HG03045 (cell line): Measurements from ENCODE around the gene AATF.

Experiments used
- ATAC-seq: cut with Tn5 transposase; IDR thresholded peaks from one replicate; pipeline ENCODE4 v1.9.1; 2021; ENCODE audit warnings: mild to moderate bottlenecking, moderate library complexity; ENCODE audit not compliant: unreplicated experiment

Gene AATF

GRCh38 chr17:36948717-36949460 lies at the start of gene AATF:
Gene AATF, plus strand, starts transcription at chr17:36948954. Its CDS starts 172 bp downstream, at chr17:36949126.
- ATAC-seq = peak; percentile 87

GRCh38 chr17:36899250-36900159 lies 49.2 kb upstream of the AATF start:
- ATAC-seq = no peak

GRCh38 chr17:36900160-36900512 lies 48.6 kb upstream of the AATF start:
- ATAC-seq = no peak

- ATAC-seq = no peak
Observed at GRCh38 chr17:36901506-36901905, 47.2 kb upstream of the AATF start.

GRCh38 chr17:36907407-36907806 lies 41.3 kb upstream of the AATF start:
- ATAC-seq = no peak

GRCh38 chr17:36910513-36910912 lies 38.2 kb upstream of the AATF start:
- ATAC-seq = no peak

GRCh38 chr17:36911001-36911400 lies 37.8 kb upstream of the AATF start:
- no peak for ATAC-seq

- no peak for ATAC-seq
Observed at GRCh38 chr17:36913132-36913531, 35.6 kb upstream of the AATF start.

- no peak for ATAC-seq
Observed at GRCh38 chr17:36918211-36918691, 30.5 kb upstream of the AATF start.

GRCh38 chr17:36919407-36919968 lies 29.3 kb upstream of the AATF start:
- ATAC-seq = no peak

- ATAC-seq = no peak
Observed at GRCh38 chr17:36920032-36921005, 28.4 kb upstream of the AATF start.

GRCh38 chr17:36921095-36921851 lies 27.5 kb upstream of the AATF start:
- no peak for ATAC-seq

GRCh38 chr17:36922175-36922574 lies 26.6 kb upstream of the AATF start:
- no peak for ATAC-seq

GRCh38 chr17:36923814-36924221 lies 24.9 kb upstream of the AATF start:
- no peak for ATAC-seq

GRCh38 chr17:36926226-36926625 lies 22.5 kb upstream of the AATF start:
- no peak for ATAC-seq

GRCh38 chr17:36926701-36927100 lies 22.1 kb upstream of the AATF start:
- ATAC-seq = no peak

- no peak for ATAC-seq
Observed at GRCh38 chr17:36928471-36929345, 20.0 kb upstream of the AATF start.

GRCh38 chr17:36929851-36930582 lies 18.7 kb upstream of the AATF start:
- ATAC-seq = no peak
